HepG2 (cell line): ENCODE results near the gene CASKIN2. TPM values are rescaled to one million over a fixed set of nuclear protein-coding genes. Genes with fewer than 3 reads are reported as not detected.

Experiments used
- AHR ChIP-seq: IDR thresholded peaks from 2 replicates; pipeline ENCODE4 v1.6.1; 2018; ENCODE audit warnings: missing genetic modification reagents, missing compliant biosample characterization
- ARID5B ChIP-seq: IDR thresholded peaks from 2 replicates; pipeline ENCODE4 v1.4.0; 2020; ENCODE audit warnings: mild to moderate bottlenecking, missing genetic modification reagents
- BRCA1 ChIP-seq: sonication (generic); formaldehyde crosslinking; IDR thresholded peaks from 2 replicates; pipeline ENCODE4 v1.4.0; 2020; ENCODE audit warnings: missing genetic modification reagents
- CCDC6 ChIP-seq: sonication (generic); formaldehyde crosslinking; IDR thresholded peaks from 2 replicates; pipeline ENCODE4 v1.8.1; 2022; ENCODE audit warnings: mild to moderate bottlenecking, missing genetic modification reagents, moderate library complexity
- GZF1 ChIP-seq: sonication (generic); formaldehyde crosslinking; IDR thresholded peaks from 2 replicates; pipeline ENCODE4 v1.5.1; 2020; ENCODE audit warnings: mild to moderate bottlenecking, missing genetic modification reagents
- HHEX ChIP-seq: IDR thresholded peaks from 2 replicates; pipeline ENCODE4 v1.6.1; 2016; ENCODE audit warnings: control low read depth
- HINFP ChIP-seq: sonication (generic); formaldehyde crosslinking; IDR thresholded peaks from 2 replicates; pipeline ENCODE4 v1.4.0; 2020; ENCODE audit warnings: low read depth, mild to moderate bottlenecking, missing genetic modification reagents
- IRF1 ChIP-seq: sonication (generic); formaldehyde crosslinking; IDR thresholded peaks from 2 replicates; pipeline ENCODE4 v1.4.0; 2020; ENCODE audit warnings: low read depth, mild to moderate bottlenecking, missing genetic modification reagents
- NFIC ChIP-seq: IDR thresholded peaks from 2 replicates; pipeline ENCODE4 v1.6.1; 2012; ENCODE audit warnings: mild to moderate bottlenecking, low read length, inconsistent platforms
- NONO ChIP-seq, 2 experiments: fragments of 450-650 bp in 1 of 2; sonication (generic) in 1 of 2; formaldehyde crosslinking in 1 of 2; IDR thresholded peaks in 1 of 2; conservative IDR thresholded peaks in 1 of 2; 2 replicates each; pipeline versions ENCODE4 v1.6.1 to v1.8.0; 2017 to 2022; ENCODE audit warnings: mild to moderate bottlenecking in 1 of 2, missing genetic modification reagents in 1 of 2, moderate library complexity in 1 of 2
- ZFP36L1 ChIP-seq: sonication (generic); formaldehyde crosslinking; IDR thresholded peaks from 2 replicates; pipeline ENCODE4 v1.8.0; 2022; ENCODE audit warnings: mild to moderate bottlenecking, missing genetic modification reagents, moderate library complexity
- ZMAT5 ChIP-seq: sonication (generic); formaldehyde crosslinking; IDR thresholded peaks from 2 replicates; pipeline ENCODE4 v1.5.0; 2020; ENCODE audit warnings: mild to moderate bottlenecking, low read depth, missing genetic modification reagents, borderline replicate concordance
- ZNF530 ChIP-seq: sonication (generic); formaldehyde crosslinking; IDR thresholded peaks from 2 replicates; pipeline ENCODE4 v1.5.0; 2020; ENCODE audit warnings: low read depth, mild to moderate bottlenecking, missing genetic modification reagents
- ZNF598 ChIP-seq: sonication (generic); formaldehyde crosslinking; IDR thresholded peaks from 2 replicates; pipeline ENCODE4 v1.5.1; 2020; ENCODE audit warnings: mild to moderate bottlenecking, missing genetic modification reagents, borderline replicate concordance
- ZNF687 ChIP-seq: sonication (generic); formaldehyde crosslinking; IDR thresholded peaks from 2 replicates; pipeline ENCODE4 v1.5.1; 2020; ENCODE audit warnings: mild to moderate bottlenecking, missing genetic modification reagents, moderate library complexity
- polyA plus RNA-seq, 8 experiments: library from polyadenylated mRNA; depleted of rRNA in 3 of 8; stranded (reverse) in 7 of 8; unstranded in 1 of 8; fragments of >200 nt; fragmentation: Illumina TruSeq in 4 of 8; extraction: Trizol in 4 of 8; gene quantifications; 2 replicates each; pipeline versions ENCODE4 v1.2.1 to v1.2.3, GENCODE V29; 2011 to 2016; ENCODE audit warnings: low read depth in 4 of 8, missing spikeins in 1 of 8, mixed read lengths in 1 of 8; ENCODE audit not compliant: insufficient read depth in 1 of 8
- total RNA-seq, 5 experiments: library from RNA; depleted of rRNA; stranded (reverse); fragments of >200 nt; fragmentation: Illumina TruSeq; extraction: Trizol; gene quantifications; 2 replicates each; pipeline ENCODE4 v1.2.3, GENCODE V29; 2016; ENCODE audit warnings: low read depth in 1 of 5

Gene CASKIN2
- total and polyA plus RNA-seq, 2 of the 13 experiments (the other 11 are each of a cell fraction or from before 2014, with no cell fraction given) = 5.2 to 7.8 TPM

- TF ChIP-seq HINFP = no peak
- TF ChIP-seq GZF1 (CRISPR knock-in tag) = no peak
- TF ChIP-seq NONO (IDR thresholded peaks at IDR 0.05) = no peak
- TF ChIP-seq NONO (CRISPR knock-in tag; conservative IDR thresholded peaks at IDR 0.05) = no peak
- peak; percentile 76; the same call in 1 of the 2 replicates for TF ChIP-seq ZFP36L1 (CRISPR knock-in tag)
- peak; percentile 42; the same call in 1 of the 2 replicates for TF ChIP-seq NFIC
- TF ChIP-seq IRF1 (CRISPR knock-in tag) = no peak
- no peak for TF ChIP-seq AHR (CRISPR knock-in tag)
- no peak for TF ChIP-seq HHEX (CRISPR knock-in tag)
- TF ChIP-seq ZMAT5 = no peak
- no peak; the same call in 1 of the 2 replicates for TF ChIP-seq BRCA1 (CRISPR knock-in tag)
- TF ChIP-seq ARID5B (CRISPR knock-in tag) = peak; percentile 84
- 0 out of 2 replicates have a peak, but pooled peaks have one; percentile 39 for TF ChIP-seq ZNF598 (CRISPR knock-in tag)
- TF ChIP-seq ZNF687 = no peak
- TF ChIP-seq ZNF530 = no peak
- TF ChIP-seq CCDC6 (CRISPR knock-in tag) = no peak
Observed at GRCh38 chr17:75459590-75460267, 55.6 kb downstream of the CASKIN2 start (continued).
